Suprapubic skin (tissue), 4 donors: ENCODE measurements around the gene TLE1.

Experiments
- EP300 ChIP-seq: sonication (generic); formaldehyde crosslinking; IDR thresholded peaks from one replicate; pipeline ENCODE4 v1.6.1; 2017; ENCODE audit warnings: antibody characterized with exemption
- POLR2A ChIP-seq, 2 donors: fragments of 450-650 bp; IDR thresholded peaks; one replicate each; pipeline ENCODE4 v1.6.1; 2017; ENCODE audit warnings: antibody characterized with exemption in 2 of 2, mild to moderate bottlenecking in 2 of 2, moderate library complexity in 2 of 2
- POLR2AphosphoS5 ChIP-seq, 3 donors: sonication (generic); formaldehyde crosslinking; IDR thresholded peaks; one replicate each; pipeline ENCODE4 v1.6.1; 2017; ENCODE audit warnings: antibody characterized with exemption in 3 of 3
- TF ChIP-seq, protein P1 (sequence below), 2 donors: fragments of 200-600 bp in 1 of 2; fragments of 450-650 bp in 1 of 2; sonication (generic) in 1 of 2; IDR thresholded peaks; one replicate each; pipeline ENCODE4 v1.5.1; 2016 to 2019; ENCODE audit warnings: antibody characterized with exemption in 2 of 2, mild to moderate bottlenecking in 1 of 2, moderate library complexity in 1 of 2

GRCh38 chr9:81621785-81622259, 67.5 kb downstream of the TLE1 start:
- TF ChIP-seq POLR2A (IDR thresholded peaks at IDR 0.05) (no peak), POLR2AphosphoS5 (IDR thresholded peaks at IDR 0.05) (no peak), EP300 (no peak)
- TF ChIP-seq, protein P1, sequence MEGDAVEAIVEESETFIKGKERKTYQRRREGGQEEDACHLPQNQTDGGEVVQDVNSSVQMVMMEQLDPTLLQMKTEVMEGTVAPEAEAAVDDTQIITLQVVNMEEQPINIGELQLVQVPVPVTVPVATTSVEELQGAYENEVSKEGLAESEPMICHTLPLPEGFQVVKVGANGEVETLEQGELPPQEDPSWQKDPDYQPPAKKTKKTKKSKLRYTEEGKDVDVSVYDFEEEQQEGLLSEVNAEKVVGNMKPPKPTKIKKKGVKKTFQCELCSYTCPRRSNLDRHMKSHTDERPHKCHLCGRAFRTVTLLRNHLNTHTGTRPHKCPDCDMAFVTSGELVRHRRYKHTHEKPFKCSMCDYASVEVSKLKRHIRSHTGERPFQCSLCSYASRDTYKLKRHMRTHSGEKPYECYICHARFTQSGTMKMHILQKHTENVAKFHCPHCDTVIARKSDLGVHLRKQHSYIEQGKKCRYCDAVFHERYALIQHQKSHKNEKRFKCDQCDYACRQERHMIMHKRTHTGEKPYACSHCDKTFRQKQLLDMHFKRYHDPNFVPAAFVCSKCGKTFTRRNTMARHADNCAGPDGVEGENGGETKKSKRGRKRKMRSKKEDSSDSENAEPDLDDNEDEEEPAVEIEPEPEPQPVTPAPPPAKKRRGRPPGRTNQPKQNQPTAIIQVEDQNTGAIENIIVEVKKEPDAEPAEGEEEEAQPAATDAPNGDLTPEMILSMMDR (IDR thresholded peaks at IDR 0.05), result no peak
